CD4-positive, alpha-beta T cell (primary cell): ENCODE measurements around the gene SLIT1. TPM values are rescaled to one million over a fixed set of nuclear protein-coding genes. Genes with fewer than 3 reads are reported as not detected.

Experiments
- ATAC-seq: fragments of 200-7000 bp; cut with Tn5 transposase; one replicate; pipeline ENCODE4 v1.10.0; 2022; ENCODE audit warnings: mild to moderate bottlenecking; ENCODE audit not compliant: poor library complexity
- CTCF ChIA-PET: fragments of 350-600 bp; sonication (Branson Sonifier 250); formaldehyde crosslinking; loops from one replicate; lab custom pipeline; 2021; ENCODE audit warnings: antibody characterized with exemption, inconsistent platforms; lab: Charles Lee
- POLR2A ChIA-PET: fragments of 350-600 bp; sonication (Branson Sonifier 250); formaldehyde crosslinking; loops from one replicate; lab custom pipeline; 2021; ENCODE audit warnings: antibody characterized with exemption, inconsistent platforms; lab: Charles Lee
- DNase-seq, 14 experiments: peaks; one replicate each; pipeline ENCODE4 v3.0.0-alpha.2; 2013 to 2020; ENCODE audit warnings: mixed read lengths in 2 of 14
- H3K27ac ChIP-seq, 2 donors: one replicate each; pipeline versions ENCODE4 v1.5.1 to v1.7.0; 2013; ENCODE audit warnings: low read length in 2 of 2, low read depth in 1 of 2, mild to moderate bottlenecking in 1 of 2
- H3K27me3 ChIP-seq, 2 experiments: 1 replicate in 1 of 2; 2 replicates in 1 of 2; pipeline versions ENCODE4 v1.6.1 to v1.7.0; 2013; ENCODE audit warnings: low read length in 2 of 2, control low read depth in 1 of 2, mild to moderate bottlenecking in 1 of 2, moderate library complexity in 1 of 2; ENCODE audit not compliant: insufficient read depth in 2 of 2, control insufficient read depth in 1 of 2
- H3K36me3 ChIP-seq: one replicate; pipeline ENCODE4 v1.6.1; 2013; ENCODE audit warnings: low read length, control low read depth; ENCODE audit not compliant: insufficient read depth
- H3K4me1 ChIP-seq: one replicate; pipeline ENCODE4 v1.6.1; 2013; ENCODE audit warnings: low read length, control low read depth; ENCODE audit not compliant: insufficient read depth
- H3K4me3 ChIP-seq: one replicate; pipeline ENCODE4 v1.5.1; 2013; ENCODE audit warnings: mild to moderate bottlenecking, low read length, moderate library complexity
- H3K9me3 ChIP-seq, 2 experiments: 1 replicate in 1 of 2; 2 replicates in 1 of 2; pipeline versions ENCODE4 v1.6.1 to v1.7.0; 2013; ENCODE audit warnings: low read length in 2 of 2, mild to moderate bottlenecking in 2 of 2, control low read depth in 1 of 2, moderate library complexity in 1 of 2; ENCODE audit not compliant: control insufficient read depth in 1 of 2, insufficient read depth in 1 of 2
- H3K27ac Mint-ChIP-seq: one replicate; pipeline ENCODE4 v1.8.0; 2020; ENCODE audit warnings: mixed read lengths
- H3K27me3 Mint-ChIP-seq: one replicate; pipeline ENCODE4 v1.8.0; 2021; ENCODE audit warnings: mixed read lengths
- H3K36me3 Mint-ChIP-seq: one replicate; pipeline ENCODE4 v1.8.0; 2021; ENCODE audit warnings: low read depth, mixed read lengths
- H3K4me1 Mint-ChIP-seq: one replicate; pipeline ENCODE4 v1.8.0; 2021; ENCODE audit warnings: low read depth, mixed read lengths
- H3K4me3 Mint-ChIP-seq: one replicate; pipeline ENCODE4 v1.8.0; 2020; ENCODE audit warnings: mild to moderate bottlenecking, mixed read lengths
- H3K9me3 Mint-ChIP-seq: one replicate; pipeline ENCODE4 v1.8.0; 2020; ENCODE audit warnings: mixed read lengths
- CTCF ChIP-seq: fragments of 200-600 bp; IDR thresholded peaks from one replicate; pipeline ENCODE4 v1.8.0; 2022; ENCODE audit warnings: antibody characterized with exemption, mild to moderate bottlenecking
- intact Hi-C, 2 experiments: fragments of 100-400 bp; cut with DNase I in 1 of 2; cut with micrococcal nuclease in 1 of 2; formaldehyde crosslinking; loops; one replicate each; pipeline versions ENCODE4 v1.15.1 to v1.9.0; 2023 to 2025; cut with DNase I, micrococcal nuclease
- total RNA-seq, 174 experiments: library from RNA in 2 of 174; stranded (reverse) in 2 of 174; gene quantifications; one replicate each; pipeline ENCODE4 v1.2.3 and lab custom pipeline; 2021 to 2026

Gene SLIT1
- total RNA-seq, 2 experiments from 2014 or later: 0.30 to 0.39 TPM

- H3K27me3 ChIP-seq: no peaks in the 10 kb centered on the region
- no peak overlapping the region for H3K27ac Mint-ChIP-seq
- no peaks in the 10 kb centered on the region for H3K4me1 ChIP-seq
- ATAC-seq (no peak), DNase-seq (no peak)
- H3K9me3 Mint-ChIP-seq: no peaks in the 10 kb centered on the region
- intact Hi-C loops: no loop called here
- H3K36me3 ChIP-seq: no peaks in the 10 kb centered on the region
- H3K4me3 Mint-ChIP-seq: no peak overlapping the region
- no peaks in the 10 kb centered on the region for H3K36me3 Mint-ChIP-seq
- TF ChIP-seq CTCF: no peak
- no peaks in the 10 kb centered on the region for H3K4me1 Mint-ChIP-seq
- POLR2A ChIA-PET: no interaction called here
- no peaks in the 10 kb centered on the region for H3K9me3 ChIP-seq
- no peaks in the 10 kb centered on the region for H3K27me3 Mint-ChIP-seq
- no peak overlapping the region for H3K27ac ChIP-seq
- CTCF ChIA-PET: no interaction called here
- no peak overlapping the region for H3K4me3 ChIP-seq
These were observed 122.3 kb downstream of the SLIT1 start for GRCh38 chr10:97063271-97063982.

- Mint-ChIP-seq H3K9me3 (no peaks in the 10 kb centered on the region), H3K4me3 (no peak overlapping the region), H3K36me3 (no peaks in the 10 kb centered on the region), H3K27ac (no peak overlapping the region), H3K4me1 (no peaks in the 10 kb centered on the region), H3K27me3 (no peaks in the 10 kb centered on the region)
- Histone ChIP-seq H3K4me3 (no peak overlapping the region), H3K27ac (no peak overlapping the region), H3K9me3 (no peaks in the 10 kb centered on the region), H3K27me3 (no peaks in the 10 kb centered on the region), H3K36me3 (no peaks in the 10 kb centered on the region), H3K4me1 (no peaks in the 10 kb centered on the region)
- DNase-seq (no peak), ATAC-seq (no peak)
- no peak for TF ChIP-seq CTCF
- intact Hi-C loops: no loop called here
- POLR2A ChIA-PET: no interaction called here
- CTCF ChIA-PET: no interaction called here
These were observed 123.3 kb downstream of the SLIT1 start for GRCh38 chr10:97062456-97062855.

- no peak for TF ChIP-seq CTCF
- ATAC-seq (no peak), DNase-seq (no peak)
- intact Hi-C loops: no loop called here
- no peak overlapping the region for H3K4me3 ChIP-seq
- Mint-ChIP-seq H3K27ac (no peak overlapping the region), H3K4me3 (no peak overlapping the region), H3K4me1 (no peaks in the 10 kb centered on the region), H3K36me3 (no peaks in the 10 kb centered on the region), H3K9me3 (no peaks in the 10 kb centered on the region), H3K27me3 (no peaks in the 10 kb centered on the region)
- ChIA-PET CTCF (no interaction called here), POLR2A (no interaction called here)
- H3K9me3 ChIP-seq: no peaks in the 10 kb centered on the region
- no peak overlapping the region for H3K27ac ChIP-seq
- H3K36me3 ChIP-seq: no peaks in the 10 kb centered on the region
- H3K27me3 ChIP-seq: no peaks in the 10 kb centered on the region
- H3K4me1 ChIP-seq: no peaks in the 10 kb centered on the region
These were observed 123.7 kb downstream of the SLIT1 start for GRCh38 chr10:97062046-97062445.
